Measurements from ENCODE around the gene DNAJC28.
"Not testable (repeated sequence)": the region's sequence is repeated elsewhere in the genome, so short reads cannot be mapped to it uniquely, and the experiment has no call there.

The DNAJC28 gene

DNA sequence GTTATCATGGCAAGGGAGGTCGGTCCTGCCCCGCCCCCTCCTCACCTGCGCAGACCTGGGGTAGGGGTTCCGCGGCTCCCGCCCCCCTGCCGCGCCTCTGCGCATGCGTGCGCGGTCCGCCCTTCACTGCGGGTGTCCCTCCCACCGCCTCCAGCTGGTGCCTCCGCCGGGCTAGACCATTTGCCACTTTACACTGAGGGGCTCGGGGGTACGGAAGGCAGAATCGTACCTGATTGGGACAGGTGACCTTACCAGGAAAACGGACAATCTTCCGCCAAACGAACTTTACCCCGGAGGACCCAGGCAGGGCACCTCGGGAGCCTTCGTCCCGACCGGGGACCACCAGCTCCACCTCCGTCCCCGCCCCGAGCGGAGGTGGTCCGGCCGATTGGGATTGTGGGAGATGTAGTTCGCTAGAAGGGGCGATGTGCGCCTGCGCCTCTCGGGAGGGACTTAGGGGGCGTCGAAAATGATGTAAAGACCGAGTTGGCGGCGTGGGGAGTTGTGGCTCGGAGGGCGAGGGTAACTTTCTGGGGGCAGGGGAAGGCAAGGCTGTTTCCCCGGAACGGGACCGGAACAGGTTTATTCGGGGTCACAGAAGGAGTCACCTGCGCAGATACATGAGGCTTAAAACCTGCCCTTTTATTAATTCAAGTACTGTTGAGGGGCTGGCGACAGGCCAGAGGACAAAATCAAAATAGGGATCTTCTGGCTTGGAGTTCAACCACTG lies at the start of gene DNAJC28:
DNAJC28 (minus strand) TSS at position 344 of the 730 bp plus-strand sequence. CDS start 2,323 bp downstream, outside the sequence.
- peak; percentile 88 for DNase-seq

GRCh38 chr21:33541105-33541711 lies 49.7 kb upstream of the DNAJC28 start:
- DNase-seq: no peak

DNA sequence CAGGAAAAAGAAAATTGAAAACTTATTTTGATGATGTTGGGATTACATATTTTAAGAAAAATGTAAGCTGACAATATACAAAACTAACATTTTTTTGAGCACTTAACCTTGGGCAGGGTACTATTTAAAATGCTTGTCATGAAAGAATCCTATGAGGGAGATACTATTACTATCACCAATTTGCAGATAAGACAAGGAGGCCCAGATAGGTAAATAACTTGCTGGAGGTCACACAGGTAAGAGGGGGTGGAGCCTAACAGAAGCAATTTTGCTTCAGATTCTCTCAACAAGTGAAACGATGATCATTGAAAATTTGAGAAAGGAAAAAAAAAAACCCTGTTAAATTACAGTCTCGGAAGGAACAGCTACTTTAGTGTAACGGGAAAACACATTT lies 49.2 kb upstream of the DNAJC28 start:
- no peak for DNase-seq

GRCh38 chr21:33539616-33540015 lies 48.1 kb upstream of the DNAJC28 start:
- no peak for DNase-seq

- DNase-seq: no peak
These were observed 45.7 kb upstream of the DNAJC28 start for GRCh38 chr21:33537212-33537611.

- no peak for DNase-seq
These were observed 39.5 kb upstream of the DNAJC28 start for GRCh38 chr21:33531007-33531406.

GRCh38 chr21:33522953-33523349 lies 31.4 kb upstream of the DNAJC28 start:
- no peak for DNase-seq

DNA sequence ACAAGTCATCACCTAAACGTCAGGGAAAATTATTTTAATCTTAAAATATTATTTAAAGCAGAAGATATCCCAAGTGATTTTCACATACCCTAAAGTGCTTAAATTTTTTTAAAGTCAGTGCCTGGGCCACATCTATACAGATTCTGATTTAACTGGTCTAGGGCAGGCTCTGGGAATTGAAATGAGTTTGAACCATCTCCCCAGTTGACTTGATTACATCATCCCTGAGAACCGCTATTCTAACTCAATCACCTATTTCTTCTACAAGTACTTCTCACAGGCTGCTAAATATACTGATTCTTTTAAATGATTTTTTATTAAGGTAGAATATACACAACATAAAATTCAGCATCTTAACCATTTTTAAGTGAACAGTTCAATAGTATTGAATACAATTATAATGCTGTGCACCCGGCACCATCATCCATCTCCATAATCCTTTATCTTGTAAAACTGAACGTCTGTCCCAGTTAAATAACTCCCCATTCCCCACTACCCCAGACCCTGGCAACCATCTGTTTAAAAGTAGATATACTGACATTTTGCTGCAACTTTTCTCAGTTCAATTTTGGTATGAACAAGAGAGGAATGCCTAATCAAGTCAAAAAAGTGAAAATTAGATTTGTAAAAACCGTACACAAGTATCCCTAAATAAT lies 30.9 kb upstream of the DNAJC28 start:
- DNase-seq: no peak

- peak; percentile 14 for DNase-seq
These were observed 27.4 kb upstream of the DNAJC28 start for GRCh38 chr21:33518899-33519298.

- DNase-seq: peak; percentile 48
These were observed 22.7 kb upstream of the DNAJC28 start for GRCh38 chr21:33514229-33514628.

GRCh38 chr21:33512481-33512880 lies 21.0 kb upstream of the DNAJC28 start:
- no peak for DNase-seq

DNA sequence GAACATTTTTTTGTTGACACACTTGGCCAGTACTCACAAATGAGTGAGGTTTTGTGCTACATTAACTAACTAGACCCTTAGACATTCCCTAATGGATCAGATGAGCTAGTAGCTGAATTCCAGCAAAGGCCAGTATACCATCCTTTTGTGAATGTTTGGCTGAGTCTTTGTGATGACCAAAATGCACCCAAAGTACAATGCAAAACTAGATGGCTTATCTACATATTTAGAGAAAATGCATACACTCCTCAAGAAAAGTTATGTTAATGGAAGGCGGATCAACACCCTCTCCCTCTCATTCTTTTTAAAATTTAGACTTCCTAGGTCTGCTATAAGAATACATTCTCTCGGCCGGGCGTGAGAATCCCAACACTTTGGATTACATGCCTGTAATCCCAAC lies 20.1 kb upstream of the DNAJC28 start:
- no peak for DNase-seq

DNA sequence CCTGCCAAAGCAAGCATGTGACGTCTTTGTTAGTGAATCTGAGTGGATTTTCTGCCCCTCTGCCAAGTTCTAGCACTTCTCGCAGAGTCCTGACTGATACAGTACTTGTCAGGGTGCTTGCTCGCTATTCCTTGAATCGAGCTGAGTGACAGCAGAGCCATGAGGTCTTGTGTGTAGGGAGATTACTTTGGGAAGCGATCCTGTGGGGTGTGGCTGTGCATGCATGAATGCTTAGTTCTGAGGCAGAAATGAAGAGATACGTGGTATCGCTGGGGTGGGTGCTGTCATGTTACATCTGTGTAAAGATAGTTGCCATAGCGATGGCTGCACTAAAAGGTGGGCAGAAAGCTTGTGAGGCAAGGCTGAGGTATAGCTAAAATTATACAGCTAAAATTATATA lies 19.3 kb upstream of the DNAJC28 start:
- DNase-seq: no peak

GRCh38 chr21:33507003-33507402 lies 15.5 kb upstream of the DNAJC28 start:
- not testable (repeated sequence) for DNase-seq

- DNase-seq: no peak
These were observed 14.3 kb upstream of the DNAJC28 start for GRCh38 chr21:33505833-33506232.

- DNase-seq: no peak
These were observed 4.8 kb upstream of the DNAJC28 start for GRCh38 chr21:33496345-33496744.

GRCh38 chr21:33495743-33496142 lies 4.2 kb upstream of the DNAJC28 start:
- DNase-seq: no peak

- no peak for DNase-seq
These were observed 2.2 kb upstream of the DNAJC28 start for GRCh38 chr21:33493756-33494155.

GRCh38 chr21:33492571-33492970 lies 1.1 kb upstream of the DNAJC28 start:
- peak; percentile 69 for DNase-seq

DNA sequence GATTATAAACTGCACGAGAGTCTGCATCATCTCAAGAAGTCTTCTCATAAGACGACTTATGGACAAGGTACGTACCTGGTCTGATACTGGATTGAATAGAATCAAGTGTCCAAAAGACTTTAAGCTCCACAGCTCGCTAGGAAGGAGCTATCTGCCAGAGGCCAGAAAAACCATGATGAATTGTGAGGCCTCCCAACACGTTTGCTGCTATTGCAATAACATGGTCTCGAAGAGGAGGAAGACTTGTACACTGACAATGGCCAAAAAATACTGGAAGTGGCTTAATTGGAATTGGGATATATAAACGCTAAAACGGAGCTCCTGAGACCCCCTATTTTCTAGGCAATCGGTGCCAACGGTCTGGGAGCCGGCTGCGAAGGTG lies 534 bp downstream of the DNAJC28 start:
- DNase-seq: no peak

DNA sequence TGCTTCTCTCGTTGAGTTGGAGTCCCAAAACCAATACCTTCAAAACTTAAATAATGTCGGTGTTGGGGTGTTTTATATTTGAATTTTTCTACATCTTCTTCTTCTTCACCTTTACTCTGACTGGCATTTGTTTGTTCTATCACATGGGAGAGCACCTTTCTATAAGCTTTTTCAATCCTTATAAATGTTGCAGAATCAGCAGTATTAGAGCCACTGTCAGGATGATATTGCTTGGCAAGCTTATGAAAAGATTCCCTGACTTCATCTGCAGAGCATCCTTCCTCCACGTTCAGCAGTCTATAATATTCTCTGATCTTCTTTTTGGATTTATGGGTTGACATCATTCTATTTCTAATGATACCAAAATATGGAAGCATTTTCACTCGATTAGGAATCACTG lies 2.6 kb downstream of the DNAJC28 start:
- DNase-seq: no peak

DNA sequence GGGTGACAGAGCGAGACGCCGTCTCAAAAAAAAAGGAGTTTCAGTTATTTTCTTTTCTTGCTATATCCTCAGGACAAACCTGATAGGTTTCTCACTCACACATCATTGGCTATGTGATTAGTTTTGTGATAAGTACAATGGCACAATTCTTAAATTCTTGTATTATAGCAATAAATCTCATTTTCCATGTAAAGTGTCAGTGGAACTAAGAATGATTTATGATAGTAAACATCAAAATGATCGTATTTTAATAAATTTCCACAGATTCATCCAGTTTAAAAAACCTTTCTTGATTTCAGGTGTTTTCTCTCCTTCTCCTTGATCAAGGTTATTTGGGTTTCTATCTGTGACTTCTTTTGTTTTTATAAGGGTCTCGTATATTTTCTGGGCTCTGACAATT lies 3.5 kb downstream of the DNAJC28 start:
- DNase-seq: no peak

GRCh38 chr21:33481314-33481943 lies 10.1 kb downstream of the DNAJC28 start:
- no peak for DNase-seq

Measured in MV-4-11 (cell line).